ENCODE measurements around the gene DPEP2NB. TPM values are rescaled to one million over a fixed set of nuclear protein-coding genes. Genes with fewer than 3 reads are reported as not detected.

Gene DPEP2NB
- total RNA-seq, 4 donors from 2014 or later, result not detected

DNA sequence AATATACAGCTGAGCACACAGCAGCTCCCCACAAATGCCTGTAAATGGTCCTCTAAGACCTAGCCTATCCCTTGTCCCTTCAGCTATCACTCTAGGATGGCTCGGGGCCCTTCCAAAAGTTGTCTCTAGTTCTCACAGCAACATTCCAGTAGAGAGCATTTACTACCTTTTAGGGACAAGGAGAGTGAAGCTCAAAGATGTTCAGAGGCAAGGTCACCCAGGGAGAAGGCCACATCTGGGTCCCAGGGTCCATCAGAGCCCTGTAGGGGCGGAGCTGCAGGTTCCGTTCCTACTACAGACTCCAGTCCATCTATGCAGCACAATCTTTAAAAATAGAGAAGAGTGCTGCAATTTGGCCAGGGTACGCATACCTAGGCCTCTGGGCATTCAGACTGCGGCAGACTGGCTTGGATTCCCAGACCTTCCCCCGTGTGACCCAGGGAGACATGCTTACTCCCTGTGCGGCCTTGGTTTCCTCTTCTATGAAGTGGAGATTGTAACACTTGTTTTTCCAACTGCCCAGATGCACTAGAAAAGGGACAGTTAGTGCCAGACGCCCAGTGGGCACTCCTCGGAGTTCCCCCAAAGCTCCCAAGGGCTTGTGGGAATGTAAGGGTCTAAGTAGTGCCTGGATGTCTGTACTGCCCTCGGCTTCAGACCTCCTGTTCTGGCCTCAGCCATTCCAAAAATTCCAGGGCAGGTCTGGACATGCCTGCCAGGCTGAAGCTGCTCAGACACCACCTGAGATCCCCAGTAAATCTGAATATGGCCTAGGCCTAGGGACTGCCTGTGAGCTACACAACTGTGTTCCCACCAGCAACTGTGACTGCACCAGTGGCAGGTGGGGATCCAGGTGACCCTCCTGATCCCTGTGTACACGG is 49.8 kb downstream of the DPEP2NB start:
- no peaks in the 10 kb centered on the region for H3K9me3 ChIP-seq
- peak overlapping the region; percentile 95 for H3K27ac ChIP-seq
- 43% methylated on average over 6 of the region's 11 CpGs for WGBS
- H3K36me3 ChIP-seq, result peaks cover 12% of the 10 kb centered on the region
- H3K4me3 ChIP-seq, result peak overlapping the region; percentile 74
- H3K4me1 ChIP-seq, result peaks cover 70% of the 10 kb centered on the region
- no peaks in the 10 kb centered on the region for H3K27me3 ChIP-seq
- no peak for TF ChIP-seq POLR2A (IDR thresholded peaks at IDR 0.05)
- no peak for TF ChIP-seq POLR2AphosphoS5 (IDR thresholded peaks at IDR 0.05)
- TF ChIP-seq CTCF (IDR thresholded peaks at IDR 0.05), result no peak
- no peak for DNase-seq (ENCODE audit: low spot score in 2 of 2)

DNA sequence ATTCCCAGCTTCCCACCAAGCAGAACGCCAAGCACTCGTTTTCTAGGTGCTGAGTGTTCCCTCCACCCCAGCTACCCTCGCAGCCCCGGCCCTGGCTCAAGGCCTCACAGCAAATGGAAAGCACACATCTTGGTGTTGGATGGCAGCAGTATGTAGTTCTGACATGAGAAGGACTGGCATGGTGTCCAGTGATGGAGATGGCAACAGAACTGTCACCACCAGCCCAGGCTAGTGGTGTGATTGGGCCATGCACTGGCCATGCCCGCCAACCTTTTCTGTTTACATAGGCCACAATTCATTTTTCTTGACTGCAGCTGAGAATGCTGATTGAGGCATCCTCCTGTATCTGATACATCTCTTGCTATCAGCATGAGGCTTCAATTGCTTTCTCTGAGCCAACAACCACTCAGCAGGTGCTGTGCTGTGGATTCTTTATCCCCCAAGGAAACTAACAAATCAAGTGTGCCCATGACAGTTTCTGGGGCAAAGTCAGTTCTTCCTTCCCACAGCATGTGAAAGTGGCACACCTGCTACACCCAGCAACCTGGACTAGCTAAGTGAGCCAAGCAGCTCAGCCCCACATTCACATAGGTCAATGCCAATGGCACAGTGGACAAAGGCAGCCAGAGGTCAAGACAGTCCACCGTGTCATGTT is 51.1 kb downstream of the DPEP2NB start:
- no peaks in the 10 kb centered on the region for H3K27me3 ChIP-seq
- TF ChIP-seq EP300 (IDR thresholded peaks at IDR 0.05), result no peak
- no peak for TF ChIP-seq POLR2AphosphoS5 (IDR thresholded peaks at IDR 0.05)
- no peak for TF ChIP-seq CTCF (IDR thresholded peaks at IDR 0.05)
- TF ChIP-seq POLR2A (IDR thresholded peaks at IDR 0.05), result no peak
- H3K36me3 ChIP-seq, result peaks cover 21% of the 10 kb centered on the region
- WGBS, result 80% methylated on average over 6 of the region's 6 CpGs
- DNase-seq (ENCODE audit: low spot score in 2 of 2), result no peak
- H3K4me1 ChIP-seq, result peaks cover 83% of the 10 kb centered on the region
- no peak overlapping the region for H3K4me3 ChIP-seq
- H3K9me3 ChIP-seq, result no peaks in the 10 kb centered on the region
- peak overlapping the region; percentile 28 for H3K27ac ChIP-seq

DNA sequence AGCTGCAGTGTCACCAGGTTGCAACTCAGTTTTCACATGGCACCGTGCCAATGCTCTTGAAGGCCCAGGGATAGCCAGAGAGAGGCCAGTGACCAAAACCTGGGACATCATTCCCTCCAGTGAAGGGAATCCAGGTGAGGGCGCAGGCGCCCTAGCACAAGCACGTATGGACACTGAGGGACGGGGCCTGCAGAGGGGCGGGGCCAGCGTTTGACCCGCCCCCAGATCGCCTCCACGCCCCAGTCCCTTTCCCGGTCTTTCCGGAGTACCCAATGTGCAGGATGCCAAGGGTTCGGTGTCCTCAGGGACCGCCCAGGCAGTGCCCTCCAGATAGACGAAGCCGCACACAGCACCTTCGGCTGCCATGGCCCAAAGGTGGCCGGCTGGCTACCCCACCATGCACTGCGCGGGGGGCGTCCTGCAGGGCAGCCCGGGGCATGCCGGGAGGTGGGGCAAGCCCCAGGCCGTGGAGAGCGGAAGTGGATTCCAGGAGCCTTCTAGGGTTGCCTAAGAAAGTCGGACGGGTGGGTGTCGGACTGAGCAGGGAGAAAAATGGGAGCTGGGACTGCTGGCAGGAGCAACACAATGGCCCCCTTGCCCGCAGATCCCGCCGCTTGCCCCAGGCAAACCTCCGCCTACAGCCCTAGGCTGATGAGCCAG is 51.9 kb downstream of the DPEP2NB start:
- H3K27me3 ChIP-seq, result no peaks in the 10 kb centered on the region
- H3K4me3 ChIP-seq, result no peak overlapping the region
- H3K36me3 ChIP-seq, result peaks cover 29% of the 10 kb centered on the region
- H3K27ac ChIP-seq, result peak overlapping the region; percentile 28
- no peaks in the 10 kb centered on the region for H3K9me3 ChIP-seq
- peaks cover 83% of the 10 kb centered on the region for H3K4me1 ChIP-seq
- 51% methylated on average over 20 of the region's 32 CpGs for WGBS
- TF ChIP-seq EP300 (IDR thresholded peaks at IDR 0.05), result no peak
- peak in 1 of 2 donors; percentile 65 for DNase-seq (ENCODE audit: low spot score in 2 of 2)

Other genes with a start within 250 kb of the DPEP2NB start
- 10 to 100 TPM; 18.4 to 35.2 (median 27.6) TPM for gene RANBP10, start 209.4 kb downstream of the DPEP2NB start, total RNA-seq
- 1 to 10 TPM in 2 of 4 donors, under 1 TPM in 2; 0.34 to 1.4 (median 0.87) TPM for gene TSNAXIP1, start 209.0 kb downstream of the DPEP2NB start, total RNA-seq
- gene THAP11, start 173.6 kb downstream of the DPEP2NB start, total RNA-seq, result 10 to 100 TPM; 45.7 to 92.0 (median 76.4) TPM
- gene NUTF2, start 169.0 kb downstream of the DPEP2NB start, total RNA-seq, result 100 to 1,000 TPM; 101 to 161 (median 113) TPM
- 100 to 1,000 TPM; 140 to 311 (median 201) TPM for gene CENPT, start 168.2 kb downstream of the DPEP2NB start, total RNA-seq
- gene EDC4, start 142.9 kb downstream of the DPEP2NB start, total RNA-seq, result 100 to 1,000 TPM in 1 of 4 donors, 10 to 100 TPM in 3; 59.5 to 110 (median 68.0) TPM
- 1 to 10 TPM in 3 of 4 donors, not detected in 1; 4.3 to 5.6 (median 4.7) TPM for gene NRN1L, start 131.0 kb downstream of the DPEP2NB start, total RNA-seq
- gene PSKH1, start 122.7 kb downstream of the DPEP2NB start, total RNA-seq, result 10 to 100 TPM; 16.4 to 26.9 (median 24.5) TPM
- 1 to 10 TPM in 3 of 4 donors, under 1 TPM in 1; 0.55 to 2.7 (median 1.8) TPM for gene CTRL, start 84.0 kb downstream of the DPEP2NB start, total RNA-seq
- 10 to 100 TPM; 13.5 to 31.2 (median 16.3) TPM for gene PSMB10, start 79.1 kb downstream of the DPEP2NB start, total RNA-seq
- gene LCAT, start 71.8 kb downstream of the DPEP2NB start, total RNA-seq, result 10 to 100 TPM; 10.6 to 61.4 (median 22.6) TPM
- gene SLC12A4, start 47.3 kb downstream of the DPEP2NB start, total RNA-seq, result 100 to 1,000 TPM in 1 of 4 donors, 10 to 100 TPM in 3; 31.2 to 165 (median 72.2) TPM
- gene DPEP3, start 35.4 kb downstream of the DPEP2NB start, total RNA-seq, result not detected
- gene DPEP2, start 16.4 kb downstream of the DPEP2NB start, total RNA-seq, result under 1 TPM in 1 of 4 donors, not detected in 3; 0.56 TPM
- 10 to 100 TPM in 2 of 4 donors, 1 to 10 TPM in 2; 9.0 to 22.5 (median 13.0) TPM for gene DDX28, start 7.3 kb upstream of the DPEP2NB start, total RNA-seq
- gene DUS2, start 7.4 kb upstream of the DPEP2NB start, total RNA-seq, result 10 to 100 TPM; 14.4 to 21.6 (median 15.5) TPM
- 10 to 100 TPM; 32.7 to 58.1 (median 36.9) TPM for gene NFATC3, start 69.5 kb upstream of the DPEP2NB start, total RNA-seq
- 100 to 1,000 TPM in 2 of 4 donors, 10 to 100 TPM in 2; 77.0 to 133 (median 99.7) TPM for gene ESRP2, start 220.2 kb upstream of the DPEP2NB start, total RNA-seq
- gene PLA2G15, start 229.5 kb upstream of the DPEP2NB start, total RNA-seq, result 10 to 100 TPM; 11.2 to 26.6 (median 23.6) TPM
- gene SLC7A6, start 248.6 kb upstream of the DPEP2NB start, total RNA-seq, result 100 to 1,000 TPM in 1 of 4 donors, 10 to 100 TPM in 3; 31.5 to 167 (median 49.0) TPM